ENCODE measurements around the gene PTPN18. TPM values are rescaled to one million over a fixed set of nuclear protein-coding genes. Genes with fewer than 3 reads are reported as not detected.

PTPN18 gene
- total and polyA plus RNA-seq, 2 of the 4 experiments (the other 2 are of a cell fraction) = 9.7 to 15.5 TPM

- peak overlapping the region; percentile 97 for H3K4ac ChIP-seq (ENCODE audit: low read depth, low read length)
- peak overlapping the region; percentile 86 for H2BK120ac ChIP-seq (ENCODE audit: low read depth, low read length)
- H4K5ac ChIP-seq (ENCODE audit: low read depth, low read length) = peak overlapping the region; percentile 94
- peak overlapping the region; percentile 79 for H3K4me3 ChIP-seq (ENCODE audit: insufficient read depth, low read depth, low read length)
- H3K36me3 ChIP-seq (ENCODE audit: control insufficient read depth, insufficient read depth, low read length) = peaks cover 12% of the 10 kb centered on the region
- peak; percentile 69 for DNase-seq
- peak overlapping the region; percentile 93 for H3K23ac ChIP-seq (ENCODE audit: low read depth, low read length)
- H3K56ac ChIP-seq (ENCODE audit: extremely low read depth, insufficient read depth, low read length) = peak overlapping the region; percentile 90
- H2AFZ ChIP-seq (replicated peaks; ENCODE audit: low read length, poor library complexity) = peak overlapping the region; percentile 99
- H3K14ac ChIP-seq (replicated peaks; ENCODE audit: low read depth, low read length) = peak overlapping the region; percentile 98
- no peaks in the 10 kb centered on the region for H3K27me3 ChIP-seq (ENCODE audit: control insufficient read depth, insufficient read depth, low read length)
- ATAC-seq (ENCODE audit: low read depth) = peak; percentile 93
- POLR2A ChIA-PET (ENCODE audit: unreplicated experiment) = interaction anchor here (1.1 kb wide), 1 partner anchor 34 kb away, joined by 3 read pairs; no protein-coding TSS in a partner anchor
- peaks cover 27 to 64% of the 10 kb centered on the region in 2 experiments for H3K79me1 ChIP-seq (ENCODE audit: low read depth in 1 of 2, low read length in 2 of 2)
- peak overlapping the region; percentile 78 for H3K27ac ChIP-seq (ENCODE audit: insufficient read depth, low read length)
- CTCF ChIA-PET = no interaction called here
- H2AK5ac ChIP-seq (ENCODE audit: low read depth, low read length) = peak overlapping the region; percentile 76
- H2BK15ac ChIP-seq (ENCODE audit: low read depth, low read length) = no peak overlapping the region
- H2BK20ac ChIP-seq (ENCODE audit: low read depth, low read length) = no peak overlapping the region
- no peaks in the 10 kb centered on the region for H3K9me3 ChIP-seq (ENCODE audit: control insufficient read depth, insufficient read depth, low read length)
- no TSS peak for BruUV-seq (replicated peaks)
- peak overlapping the region; percentile 90 for H3K4me2 ChIP-seq (ENCODE audit: low read depth, low read length)
- H2AK9ac ChIP-seq (replicated peaks; ENCODE audit: low read depth, low read length, poor library complexity) = peak overlapping the region; percentile 100
- dilution Hi-C loops (cut with HindIII; ENCODE audit: low sequenced_read_pairs, unreplicated experiment) (no loop called here), intact Hi-C loops (cut with micrococcal nuclease) (loop anchor here (1.0 to 2.0 kb wide), 3 partner anchors 16 to 30 kb away; partner anchors contain the start of genes IMP4 and PTPN18), in situ Hi-C loops (cut with MboI; ENCODE audit: low sequenced_read_pairs) (loop anchor here (25.0 kb wide), 1 partner anchor 740 kb away; the partner anchor contains the start of gene PLEKHB2)
- peak overlapping the region; percentile 68 to 93 for H4K8ac ChIP-seq (ENCODE audit: low read depth in 2 of 2, low read length in 2 of 2)
- H4K20me1 ChIP-seq (ENCODE audit: insufficient read depth, low read length) = no peaks in the 10 kb centered on the region; the same call in 1 of the 2 replicates
- H3K4me1 ChIP-seq (ENCODE audit: control insufficient read depth, insufficient read depth, low read length) = peaks cover 10% of the 10 kb centered on the region; the same call in 1 of the 2 replicates
- H2BK5ac ChIP-seq (ENCODE audit: low read depth, low read length, poor library complexity, severe bottlenecking) = peak overlapping the region; percentile 71
- peak overlapping the region; percentile 81 for H3K9ac ChIP-seq (ENCODE audit: low read depth, low read length)
- H3K9me1 ChIP-seq (ENCODE audit: insufficient read depth, low read length) = peaks cover 13% of the 10 kb centered on the region
- WGBS, 2 experiments (ENCODE audit: extremely low coverage in 2 of 2, insufficient read length in 1 of 2) = 0% methylated on average over 38 of the region's 81 CpGs; no CpG with 5 or more reads in 1 of the 2 experiments
- H4K91ac ChIP-seq (ENCODE audit: insufficient read depth, low read depth, low read length) = peak overlapping the region; percentile 90
- peak overlapping the region; percentile 75 for H3K18ac ChIP-seq (ENCODE audit: low read depth, low read length)
- TF ChIP-seq MAZ (IDR thresholded peaks at IDR 0.05; ENCODE audit: borderline replicate concordance, low read depth, low read length) (peak; percentile 61; the same call in 1 of the 2 replicates), POLR2A (IDR thresholded peaks at IDR 0.05; ENCODE audit: low read depth, low read length) (0 out of 2 replicates have a peak, but pooled peaks have one; percentile 21), SMC3 (IDR thresholded peaks at IDR 0.05; ENCODE audit: low read depth, low read length) (peak; percentile 53), CHD1 (IDR thresholded peaks at IDR 0.05; ENCODE audit: low read depth, low read length) (no peak), ELK1 (IDR thresholded peaks at IDR 0.05; ENCODE audit: borderline replicate concordance, low read depth, low read length) (no peak), CTCF (conservative IDR thresholded peaks at IDR 0.05; ENCODE audit: low read depth, low read length) (peak; percentile 80), RAD21 (IDR thresholded peaks at IDR 0.05; ENCODE audit: low read length) (peak; percentile 39; the same call in 1 of the 2 replicates), USF2 (IDR thresholded peaks at IDR 0.05; ENCODE audit: low read depth, low read length) (no peak), FOS (IDR thresholded peaks at IDR 0.05; ENCODE audit: low read depth, low read length) (no peak), MAFK (IDR thresholded peaks at IDR 0.05; ENCODE audit: low read depth, low read length) (no peak), RCOR1 (IDR thresholded peaks at IDR 0.05; ENCODE audit: insufficient replicate concordance, low read length) (no peak), NFE2L2 (IDR thresholded peaks at IDR 0.05; ENCODE audit: low read depth, low read length) (no peak), CEBPB (IDR thresholded peaks at IDR 0.05; ENCODE audit: low read depth, low read length) (no peak), RFX5 (IDR thresholded peaks at IDR 0.05; ENCODE audit: low read depth, low read length) (no peak)
Measured at GRCh38 chr2:130372055-130372832, 16.4 kb downstream of the PTPN18 start.

All from IMR-90 (cell line).